Astrocyte (in vitro differentiated cells and primary cell): ENCODE results near the gene GGACT. TPM values are rescaled to one million over a fixed set of nuclear protein-coding genes. Genes with fewer than 3 reads are reported as not detected.

Experiments
- DNase-seq: peaks from one replicate; pipeline ENCODE4 v3.0.0-alpha.2; 2010; ENCODE audit warnings: low read depth
- FAIRE-seq: peaks from 2 replicates; lab custom pipeline; 2011; peaks lifted over from hg19 to GRCh38; lab: Jason Lieb, UNC
- H2AFZ ChIP-seq: 2 replicates; pipeline ENCODE4 v1.6.0; 2012; ENCODE audit warnings: low read depth, low read length, inconsistent platforms
- H3K27ac ChIP-seq: 2 replicates; pipeline ENCODE4 v1.5.1; 2011; ENCODE audit warnings: low read depth, low read length, inconsistent platforms
- H3K27me3 ChIP-seq: 2 replicates; pipeline ENCODE4 v1.6.0; 2011; ENCODE audit warnings: low read length, inconsistent platforms; ENCODE audit not compliant: insufficient read depth
- H3K36me3 ChIP-seq: 2 replicates; pipeline ENCODE4 v1.5.1; 2011; ENCODE audit warnings: low read length, inconsistent platforms; ENCODE audit not compliant: insufficient read depth
- H3K4me1 ChIP-seq: 2 replicates; pipeline ENCODE4 v1.5.1; 2011; ENCODE audit warnings: low read length, inconsistent platforms; ENCODE audit not compliant: insufficient read depth
- H3K4me2 ChIP-seq: 2 replicates; pipeline ENCODE4 v1.6.0; 2012; ENCODE audit warnings: low read length, inconsistent platforms
- H3K4me3 ChIP-seq: 2 replicates; pipeline ENCODE4 v1.5.1; 2011; ENCODE audit warnings: low read depth, mild to moderate bottlenecking, low read length, inconsistent platforms; ENCODE audit not compliant: insufficient read depth
- H3K79me2 ChIP-seq: 2 replicates; pipeline ENCODE4 v1.6.0; 2012; ENCODE audit warnings: mild to moderate bottlenecking, low read length, inconsistent platforms; ENCODE audit not compliant: insufficient read depth
- H3K9ac ChIP-seq: 2 replicates; pipeline ENCODE4 v1.6.0; 2012; ENCODE audit warnings: mild to moderate bottlenecking, low read length, inconsistent platforms
- H3K9me3 ChIP-seq: 2 replicates; pipeline ENCODE4 v1.5.1; 2012; ENCODE audit warnings: low read depth, mild to moderate bottlenecking, low read length, inconsistent platforms; ENCODE audit not compliant: insufficient read depth
- H4K20me1 ChIP-seq: 2 replicates; pipeline ENCODE4 v1.6.0; 2012; ENCODE audit warnings: low read length, inconsistent platforms; ENCODE audit not compliant: insufficient read depth
- H3K27ac Mint-ChIP-seq: one replicate; pipeline ENCODE4 v1.8.0; 2021; ENCODE audit warnings: mild to moderate bottlenecking, mixed read lengths; ENCODE audit not compliant: unreplicated experiment
- H3K27me3 Mint-ChIP-seq: one replicate; pipeline ENCODE4 v1.8.0; 2021; ENCODE audit warnings: low read depth, mixed read lengths; ENCODE audit not compliant: unreplicated experiment
- H3K36me3 Mint-ChIP-seq: one replicate; pipeline ENCODE4 v1.8.0; 2021; ENCODE audit warnings: low read depth, mixed read lengths; ENCODE audit not compliant: unreplicated experiment
- H3K4me1 Mint-ChIP-seq: one replicate; pipeline ENCODE4 v1.8.0; 2021; ENCODE audit warnings: low read depth, mixed read lengths; ENCODE audit not compliant: unreplicated experiment
- H3K4me3 Mint-ChIP-seq: one replicate; pipeline ENCODE4 v1.8.0; 2021; ENCODE audit warnings: mild to moderate bottlenecking, moderate library complexity, mixed read lengths; ENCODE audit not compliant: unreplicated experiment
- H3K9me3 Mint-ChIP-seq: one replicate; pipeline ENCODE4 v1.8.0; 2021; ENCODE audit warnings: mild to moderate bottlenecking, mixed read lengths; ENCODE audit not compliant: unreplicated experiment
- EZH2 ChIP-seq: IDR thresholded peaks from 2 replicates; pipeline ENCODE4 v1.6.1; 2012; ENCODE audit warnings: mild to moderate bottlenecking, low read length, inconsistent platforms; ENCODE audit not compliant: insufficient read depth
- total RNA-seq: library from RNA; stranded (reverse); gene quantifications from 2 replicates; pipeline ENCODE4 v1.2.1, GENCODE V29; 2021
- TF ChIP-seq, protein P1 (sequence below): IDR thresholded peaks from 2 replicates; pipeline ENCODE4 v1.5.1; 2011; ENCODE audit warnings: low read depth, mild to moderate bottlenecking, inconsistent platforms, low read length, moderate library complexity; ENCODE audit not compliant: insufficient read depth

Gene GGACT
- total RNA-seq, 1 donor from 2014 or later, result 7.7 TPM

DNA sequence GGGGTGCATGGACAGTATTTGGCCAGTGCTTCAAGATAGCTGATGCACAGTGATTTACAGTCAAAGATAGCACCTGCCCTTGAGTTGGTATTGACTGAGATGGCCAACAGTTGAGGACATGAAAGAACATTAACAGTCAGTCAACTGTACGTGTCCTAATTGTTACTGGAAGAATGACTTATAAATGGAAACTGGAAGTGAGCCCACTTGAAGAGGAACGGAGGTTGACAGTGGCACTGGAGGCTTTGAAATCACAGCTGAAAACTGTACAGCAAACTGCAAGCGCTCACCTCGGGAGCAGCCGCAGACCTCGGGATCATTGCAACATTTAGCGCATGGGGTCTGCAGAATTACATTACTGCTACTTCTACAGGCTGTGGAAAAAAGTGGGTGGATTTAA lies 77.1 kb downstream of the GGACT start:
- TF ChIP-seq, protein P1, sequence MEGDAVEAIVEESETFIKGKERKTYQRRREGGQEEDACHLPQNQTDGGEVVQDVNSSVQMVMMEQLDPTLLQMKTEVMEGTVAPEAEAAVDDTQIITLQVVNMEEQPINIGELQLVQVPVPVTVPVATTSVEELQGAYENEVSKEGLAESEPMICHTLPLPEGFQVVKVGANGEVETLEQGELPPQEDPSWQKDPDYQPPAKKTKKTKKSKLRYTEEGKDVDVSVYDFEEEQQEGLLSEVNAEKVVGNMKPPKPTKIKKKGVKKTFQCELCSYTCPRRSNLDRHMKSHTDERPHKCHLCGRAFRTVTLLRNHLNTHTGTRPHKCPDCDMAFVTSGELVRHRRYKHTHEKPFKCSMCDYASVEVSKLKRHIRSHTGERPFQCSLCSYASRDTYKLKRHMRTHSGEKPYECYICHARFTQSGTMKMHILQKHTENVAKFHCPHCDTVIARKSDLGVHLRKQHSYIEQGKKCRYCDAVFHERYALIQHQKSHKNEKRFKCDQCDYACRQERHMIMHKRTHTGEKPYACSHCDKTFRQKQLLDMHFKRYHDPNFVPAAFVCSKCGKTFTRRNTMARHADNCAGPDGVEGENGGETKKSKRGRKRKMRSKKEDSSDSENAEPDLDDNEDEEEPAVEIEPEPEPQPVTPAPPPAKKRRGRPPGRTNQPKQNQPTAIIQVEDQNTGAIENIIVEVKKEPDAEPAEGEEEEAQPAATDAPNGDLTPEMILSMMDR, result no peak
- no peak for TF ChIP-seq EZH2
- Mint-ChIP-seq H3K4me1 (peaks cover 7% of the 10 kb centered on the region), H3K9me3 (no peaks in the 10 kb centered on the region), H3K4me3 (no peak overlapping the region), H3K27ac (no peak overlapping the region), H3K27me3 (no peaks in the 10 kb centered on the region), H3K36me3 (peaks cover 3% of the 10 kb centered on the region)
- Histone ChIP-seq H3K36me3 (no peaks in the 10 kb centered on the region), H3K4me3 (no peak overlapping the region), H3K27ac (no peak overlapping the region), H3K9me3 (no peaks in the 10 kb centered on the region), H3K9ac (no peak overlapping the region), H3K4me1 (peaks cover 8% of the 10 kb centered on the region), H3K27me3 (no peaks in the 10 kb centered on the region), H2AFZ (no peak overlapping the region), H3K79me2 (no peaks in the 10 kb centered on the region), H4K20me1 (no peaks in the 10 kb centered on the region), H3K4me2 (no peak overlapping the region)
- FAIRE-seq (no peak), DNase-seq (no peak)

DNA sequence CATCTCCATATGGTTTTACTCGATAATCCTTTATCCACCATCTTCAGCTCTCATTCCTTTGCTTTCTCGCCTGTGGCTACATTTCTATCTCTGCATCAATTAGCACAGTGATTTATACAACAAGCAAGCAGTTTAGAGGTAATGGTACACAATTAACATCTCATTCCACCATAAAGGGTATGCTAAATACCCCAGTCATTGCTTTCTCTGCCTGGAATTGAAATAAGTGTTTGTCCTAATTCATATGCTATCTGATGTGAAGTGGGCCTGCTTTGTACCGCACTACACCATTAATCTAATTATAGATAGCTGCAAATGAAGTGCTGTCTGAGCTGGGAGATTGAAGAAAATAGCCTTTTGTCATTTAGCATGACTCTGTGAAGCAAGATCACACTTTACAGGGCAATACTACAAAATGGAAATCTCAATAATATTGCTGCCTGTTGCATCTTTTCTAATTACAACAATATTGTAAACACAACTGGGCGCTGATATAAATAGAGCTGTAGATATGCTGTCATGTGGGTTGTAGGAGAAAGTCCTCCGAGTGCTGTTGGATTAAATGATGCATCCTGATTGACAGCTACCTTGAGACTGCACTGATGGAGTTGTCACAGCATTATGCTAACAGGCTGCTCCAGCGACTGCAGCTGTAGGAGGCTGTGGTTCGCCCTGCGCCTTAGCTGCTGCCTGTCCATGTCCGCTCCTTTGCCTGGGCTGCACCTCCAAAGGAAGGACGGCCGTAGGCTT lies 78.2 kb downstream of the GGACT start:
- Mint-ChIP-seq H3K27me3 (no peaks in the 10 kb centered on the region), H3K36me3 (peaks cover 3% of the 10 kb centered on the region), H3K4me3 (no peak overlapping the region), H3K4me1 (peaks cover 7% of the 10 kb centered on the region), H3K27ac (no peak overlapping the region), H3K9me3 (no peaks in the 10 kb centered on the region)
- H3K9me3 ChIP-seq, result no peaks in the 10 kb centered on the region
- H3K79me2 ChIP-seq, result no peaks in the 10 kb centered on the region
- no peak overlapping the region for H2AFZ ChIP-seq
- no peak overlapping the region for H3K27ac ChIP-seq
- no peaks in the 10 kb centered on the region for H3K36me3 ChIP-seq
- FAIRE-seq, result no peak
- DNase-seq, result no peak
- no peak for TF ChIP-seq EZH2
- TF ChIP-seq, protein P1, result no peak
- H3K27me3 ChIP-seq, result no peaks in the 10 kb centered on the region
- H4K20me1 ChIP-seq, result no peaks in the 10 kb centered on the region
- no peak overlapping the region for H3K9ac ChIP-seq
- peaks cover 8% of the 10 kb centered on the region for H3K4me1 ChIP-seq
- H3K4me2 ChIP-seq, result no peak overlapping the region
- no peak overlapping the region for H3K4me3 ChIP-seq

DNA sequence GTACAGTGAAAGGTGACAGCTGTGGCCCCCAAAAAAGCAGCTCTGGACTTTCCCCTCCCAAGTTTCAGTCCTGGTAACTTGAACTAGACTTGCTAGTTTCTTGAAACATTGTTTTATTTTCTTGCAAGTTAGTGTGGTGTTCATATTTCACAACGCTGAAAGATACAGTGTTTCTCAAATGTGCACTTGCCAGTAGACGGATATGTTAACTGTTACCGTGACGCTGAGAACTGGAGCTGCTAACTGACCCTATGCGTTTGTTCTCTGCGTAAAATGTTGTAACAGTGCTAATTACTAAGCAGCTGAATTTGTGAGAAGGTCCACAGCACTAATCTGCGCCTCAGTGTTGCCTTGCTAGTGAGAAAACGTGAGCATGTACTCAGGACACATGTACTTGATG lies 79.6 kb downstream of the GGACT start:
- Mint-ChIP-seq H3K4me1 (peaks cover 7% of the 10 kb centered on the region), H3K9me3 (no peaks in the 10 kb centered on the region), H3K27me3 (no peaks in the 10 kb centered on the region), H3K4me3 (no peak overlapping the region), H3K27ac (no peak overlapping the region), H3K36me3 (peaks cover 3% of the 10 kb centered on the region)
- Histone ChIP-seq H3K27me3 (no peaks in the 10 kb centered on the region), H3K9ac (no peak overlapping the region), H3K79me2 (no peaks in the 10 kb centered on the region), H3K27ac (no peak overlapping the region), H4K20me1 (no peaks in the 10 kb centered on the region), H3K4me3 (no peak overlapping the region), H3K4me2 (no peak overlapping the region), H3K9me3 (no peaks in the 10 kb centered on the region), H3K4me1 (peaks cover 6% of the 10 kb centered on the region), H3K36me3 (no peaks in the 10 kb centered on the region), H2AFZ (no peak overlapping the region)
- DNase-seq (no peak), FAIRE-seq (no peak)
- TF ChIP-seq, protein P1, result no peak
- TF ChIP-seq EZH2, result no peak
